H1 (cell line): ENCODE results near the gene SMO. TPM values are rescaled to one million over a fixed set of nuclear protein-coding genes. Genes with fewer than 3 reads are reported as not detected.

Experiments used
- RAD21 ChIP-seq, 2 experiments: IDR thresholded peaks in 1 of 2; conservative IDR thresholded peaks in 1 of 2; 2 replicates each; pipeline ENCODE4 v1.6.1; 2011; ENCODE audit warnings: low read depth in 2 of 2, low read length in 2 of 2, improper control_type of control experiment in 1 of 2, inconsistent platforms in 1 of 2, mild to moderate bottlenecking in 1 of 2, moderate library complexity in 1 of 2
- SIRT6 ChIP-seq: IDR thresholded peaks from one replicate; pipeline ENCODE4 v1.7.1; 2012; ENCODE audit warnings: low read length, inconsistent platforms
- TEAD4 ChIP-seq: IDR thresholded peaks from 2 replicates; pipeline ENCODE4 v1.6.1; 2012; ENCODE audit warnings: low read depth, low read length, inconsistent platforms, mixed read lengths
- polyA plus RNA-seq, 7 experiments: library from polyadenylated mRNA; depleted of rRNA in 3 of 7; stranded (reverse) in 5 of 7; unstranded in 2 of 7; fragments of >200 nt in 5 of 7; fragments of 200-250 nt in 2 of 7; gene quantifications; 1 replicate in 5 of 7; 2 replicates in 1 of 7; 4 replicates in 1 of 7; pipeline versions ENCODE4 v1.2.1 to v1.2.3, GENCODE V29; 2011 to 2013; ENCODE audit warnings: missing spikeins in 2 of 7, mixed read lengths in 2 of 7
- total RNA-seq: library from RNA; stranded (reverse); fragmentation: NEBNext Ultra II Directional; extraction: Animal tissue kit (Norgen Biotek cat#: 25700); gene quantifications from 2 replicates; pipeline ENCODE4 v1.2.1, GENCODE V29; 2021
- TF ChIP-seq, protein P1 (sequence below): IDR thresholded peaks from 2 replicates; pipeline ENCODE4 v1.6.1; 2012; ENCODE audit warnings: low read length, inconsistent platforms

Gene SMO
- total and polyA plus RNA-seq, 2 of the 8 experiments (the other 6 are each of a cell fraction or from before 2014, with no cell fraction given) = 64.5 to 67.6 TPM

GRCh38 chr7:129210256-129210988 is 22.0 kb downstream of the SMO start (continued):
- TF ChIP-seq RAD21 (IDR thresholded peaks at IDR 0.05 in 1 of 2, conservative IDR thresholded peaks at IDR 0.05 in 1 of 2; ENCODE audit: low read depth in 2 of 2, low read length in 2 of 2) (peak; percentile 93 to 96), SIRT6 (no peak), TEAD4 (no peak)
- TF ChIP-seq, protein P1, sequence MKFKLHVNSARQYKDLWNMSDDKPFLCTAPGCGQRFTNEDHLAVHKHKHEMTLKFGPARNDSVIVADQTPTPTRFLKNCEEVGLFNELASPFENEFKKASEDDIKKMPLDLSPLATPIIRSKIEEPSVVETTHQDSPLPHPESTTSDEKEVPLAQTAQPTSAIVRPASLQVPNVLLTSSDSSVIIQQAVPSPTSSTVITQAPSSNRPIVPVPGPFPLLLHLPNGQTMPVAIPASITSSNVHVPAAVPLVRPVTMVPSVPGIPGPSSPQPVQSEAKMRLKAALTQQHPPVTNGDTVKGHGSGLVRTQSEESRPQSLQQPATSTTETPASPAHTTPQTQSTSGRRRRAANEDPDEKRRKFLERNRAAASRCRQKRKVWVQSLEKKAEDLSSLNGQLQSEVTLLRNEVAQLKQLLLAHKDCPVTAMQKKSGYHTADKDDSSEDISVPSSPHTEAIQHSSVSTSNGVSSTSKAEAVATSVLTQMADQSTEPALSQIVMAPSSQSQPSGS = no peak
